ENCODE measurements around the gene SV2C.

Gene SV2C

DNA sequence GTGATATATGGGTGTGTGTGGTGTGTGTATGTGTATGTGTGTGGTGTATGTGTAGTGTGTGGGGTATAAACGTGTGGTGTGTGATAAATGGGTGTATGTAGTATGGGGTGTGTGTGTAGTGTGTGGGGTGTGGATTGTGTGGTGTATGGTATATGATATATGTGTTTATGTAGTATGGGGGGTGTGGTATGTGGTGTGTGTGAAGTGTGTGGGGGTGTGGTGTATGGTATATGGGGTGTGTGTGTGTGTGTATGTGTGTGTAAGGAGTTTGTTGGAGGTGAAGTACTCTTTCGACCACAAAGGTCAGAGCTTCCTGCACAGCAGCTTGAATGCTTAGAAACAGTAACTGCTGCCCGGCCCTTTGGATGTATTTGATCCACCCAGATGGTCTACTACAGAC is 174.7 kb downstream of the SV2C start:
- TF ChIP-seq, protein P1, sequence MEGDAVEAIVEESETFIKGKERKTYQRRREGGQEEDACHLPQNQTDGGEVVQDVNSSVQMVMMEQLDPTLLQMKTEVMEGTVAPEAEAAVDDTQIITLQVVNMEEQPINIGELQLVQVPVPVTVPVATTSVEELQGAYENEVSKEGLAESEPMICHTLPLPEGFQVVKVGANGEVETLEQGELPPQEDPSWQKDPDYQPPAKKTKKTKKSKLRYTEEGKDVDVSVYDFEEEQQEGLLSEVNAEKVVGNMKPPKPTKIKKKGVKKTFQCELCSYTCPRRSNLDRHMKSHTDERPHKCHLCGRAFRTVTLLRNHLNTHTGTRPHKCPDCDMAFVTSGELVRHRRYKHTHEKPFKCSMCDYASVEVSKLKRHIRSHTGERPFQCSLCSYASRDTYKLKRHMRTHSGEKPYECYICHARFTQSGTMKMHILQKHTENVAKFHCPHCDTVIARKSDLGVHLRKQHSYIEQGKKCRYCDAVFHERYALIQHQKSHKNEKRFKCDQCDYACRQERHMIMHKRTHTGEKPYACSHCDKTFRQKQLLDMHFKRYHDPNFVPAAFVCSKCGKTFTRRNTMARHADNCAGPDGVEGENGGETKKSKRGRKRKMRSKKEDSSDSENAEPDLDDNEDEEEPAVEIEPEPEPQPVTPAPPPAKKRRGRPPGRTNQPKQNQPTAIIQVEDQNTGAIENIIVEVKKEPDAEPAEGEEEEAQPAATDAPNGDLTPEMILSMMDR (conservative IDR thresholded peaks at IDR 0.05; ENCODE audit: low read depth, low read length), result no peak
- no peak overlapping the region for H3K4me3 ChIP-seq (ENCODE audit: low read depth, low read length)
- DNase-seq (ENCODE audit: low read depth), result no peak

DNA sequence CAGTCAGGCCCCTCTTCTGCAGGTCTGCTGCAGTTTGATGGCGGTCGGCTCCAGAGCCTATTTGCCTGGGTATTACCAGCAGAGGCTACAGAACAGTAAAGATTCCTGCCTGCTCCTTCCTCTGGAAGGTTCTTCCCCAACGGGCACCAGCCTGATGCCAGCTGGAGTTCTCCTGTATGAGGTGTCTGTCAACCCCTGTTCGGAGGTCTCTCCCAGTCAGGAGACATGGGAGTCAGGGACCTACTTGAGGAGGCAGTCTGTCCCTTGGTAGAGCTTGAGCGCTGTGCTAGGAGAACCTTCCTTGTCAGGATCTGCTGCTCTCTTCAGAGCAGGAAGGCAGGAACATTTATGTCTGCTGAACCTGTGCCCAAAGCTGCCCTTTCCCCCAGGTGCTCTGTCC is 181.5 kb downstream of the SV2C start:
- no peak overlapping the region for H3K4me3 ChIP-seq (ENCODE audit: low read depth, low read length)
- TF ChIP-seq, protein P1 (conservative IDR thresholded peaks at IDR 0.05; ENCODE audit: low read depth, low read length), result no peak
- DNase-seq (ENCODE audit: low read depth), result no peak

DNA sequence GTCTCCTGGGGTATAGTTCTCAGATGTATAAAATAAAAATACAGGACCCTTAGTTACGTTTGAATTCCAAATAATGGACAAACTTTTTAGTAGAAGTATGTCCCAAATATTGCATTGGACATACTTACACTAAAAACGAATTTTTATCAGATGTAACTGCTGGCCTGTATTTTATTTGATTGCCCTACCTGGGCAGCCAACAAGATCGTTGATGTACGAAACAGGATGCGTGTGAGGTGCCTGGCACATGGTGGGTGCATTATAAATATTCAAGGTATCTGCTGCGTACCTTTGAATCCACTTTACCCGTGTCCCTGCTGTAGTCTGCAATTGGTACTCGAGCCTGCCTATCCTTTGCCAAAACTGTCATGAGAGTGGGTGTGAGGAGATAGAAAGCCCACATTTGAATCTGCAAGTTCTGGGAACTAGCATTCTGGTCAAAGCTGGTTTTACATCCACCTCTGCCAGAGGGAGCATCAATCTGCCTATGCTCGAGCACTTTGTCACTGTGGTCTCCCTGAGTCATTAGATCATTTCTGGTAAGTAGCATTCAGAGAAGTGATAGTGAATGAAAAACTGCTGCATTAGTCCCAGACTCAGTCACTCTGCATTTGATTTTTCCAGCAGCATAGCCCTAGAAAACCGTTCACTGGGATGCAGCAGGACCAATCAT is 186.2 kb downstream of the SV2C start:
- no peak for DNase-seq (ENCODE audit: low read depth)
- TF ChIP-seq, protein P1 (conservative IDR thresholded peaks at IDR 0.05; ENCODE audit: low read depth, low read length), result no peak
- H3K4me3 ChIP-seq (ENCODE audit: low read depth, low read length), result no peak overlapping the region

DNA sequence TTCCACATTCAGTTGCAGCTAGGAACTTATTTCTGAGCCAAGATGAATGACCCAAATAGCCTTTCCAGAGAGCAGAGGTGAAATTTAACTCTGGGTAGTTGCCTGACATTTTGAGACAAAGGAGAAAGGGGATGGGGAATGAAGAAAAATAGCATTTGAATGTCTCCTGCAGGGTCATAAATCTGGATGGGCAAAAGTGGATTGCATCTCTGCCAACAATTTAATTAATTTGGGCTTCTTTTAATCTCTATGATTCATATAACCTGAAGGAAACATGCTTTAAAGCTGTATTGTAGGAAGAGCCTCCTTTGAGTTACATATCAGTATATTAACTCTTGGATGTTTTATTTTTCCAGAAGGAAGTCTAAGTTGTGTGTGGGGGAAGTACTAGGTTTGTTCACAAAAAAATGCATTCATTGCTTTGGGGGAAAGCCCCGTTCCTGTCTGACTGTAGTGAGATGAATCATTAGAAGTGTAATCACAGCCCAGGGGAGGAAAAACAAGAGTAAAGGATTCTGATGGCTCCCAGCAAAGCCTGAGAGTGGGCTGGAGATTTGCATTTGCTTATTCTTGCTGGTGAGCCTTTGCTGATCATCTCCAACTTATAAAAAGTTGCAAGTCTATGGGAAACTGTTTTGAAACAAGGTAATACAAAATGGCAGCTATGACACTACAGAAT is 186.9 kb downstream of the SV2C start:
- TF ChIP-seq, protein P1 (conservative IDR thresholded peaks at IDR 0.05; ENCODE audit: low read depth, low read length), result no peak
- DNase-seq (ENCODE audit: low read depth), result peak; percentile 7

DNA sequence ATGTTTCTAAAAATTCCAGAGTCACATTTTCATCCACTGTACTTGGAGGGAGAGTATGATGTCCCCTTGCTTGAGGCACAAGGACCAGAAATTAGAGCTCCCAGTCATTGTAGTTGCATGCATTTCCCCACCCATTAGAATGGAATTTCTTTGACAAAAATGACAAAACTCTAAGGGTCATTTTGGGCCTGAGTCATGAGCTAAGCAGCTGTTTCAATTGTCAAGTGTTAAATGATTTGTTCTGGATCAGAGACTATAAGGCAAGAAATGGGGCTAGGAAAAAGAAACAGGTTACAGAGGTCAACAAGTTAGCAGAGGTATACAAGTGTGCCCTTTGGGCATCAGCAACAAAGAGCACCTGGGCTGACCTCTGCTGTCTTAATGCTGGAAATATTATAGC is 188.7 kb downstream of the SV2C start:
- DNase-seq (ENCODE audit: low read depth), result no peak
- TF ChIP-seq, protein P1 (conservative IDR thresholded peaks at IDR 0.05; ENCODE audit: low read depth, low read length), result no peak
- H3K4me3 ChIP-seq (ENCODE audit: low read depth, low read length), result no peak overlapping the region

More for the DNA sequence above, 186.9 kb downstream of the SV2C start:
- no peak overlapping the region for H3K4me3 ChIP-seq (ENCODE audit: low read depth, low read length)

DNA sequence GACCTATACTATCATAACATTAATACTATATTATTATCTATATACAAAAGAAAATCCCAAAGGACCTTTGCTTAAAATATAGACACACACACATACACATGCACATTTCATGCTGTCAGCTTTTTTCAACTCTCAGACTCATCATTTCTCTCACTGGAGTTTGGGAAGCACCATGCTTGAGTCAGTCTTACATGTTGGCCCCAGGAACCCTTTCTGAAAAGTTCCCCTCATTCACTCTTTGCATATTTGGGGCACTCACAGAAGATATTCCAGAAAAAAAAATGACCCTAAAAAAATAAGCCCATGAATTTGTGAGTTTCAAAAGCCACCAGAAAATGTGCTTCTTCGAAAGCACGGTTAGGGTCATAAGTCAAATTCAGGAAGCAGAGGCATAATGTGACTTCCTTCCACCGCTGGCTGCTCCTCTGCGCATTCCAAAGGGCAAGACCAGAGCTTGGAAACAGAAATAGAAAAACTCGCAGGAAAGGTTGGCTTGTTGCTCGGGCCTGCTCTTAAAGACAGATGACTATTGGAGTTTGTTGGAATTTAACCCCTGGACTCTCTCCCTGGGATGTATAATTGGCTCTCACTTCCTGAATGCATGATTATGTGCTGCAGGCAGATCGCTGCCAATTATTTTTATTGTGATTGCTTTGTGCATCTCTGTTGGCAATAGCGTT is 190.2 kb downstream of the SV2C start:
- DNase-seq (ENCODE audit: low read depth), result no peak
- H3K4me3 ChIP-seq (ENCODE audit: low read depth, low read length), result no peak overlapping the region

More for the DNA sequence above, 190.2 kb downstream of the SV2C start:
- TF ChIP-seq, protein P1 (conservative IDR thresholded peaks at IDR 0.05; ENCODE audit: low read depth, low read length), result no peak

Measured in choroid plexus epithelial cell (primary cell).